Liver (tissue), 9 donors: ENCODE results near the gene SNX14. TPM values are rescaled to one million over a fixed set of nuclear protein-coding genes. Genes with fewer than 3 reads are reported as not detected.

Source experiments
- DNase-seq: peaks from one replicate; pipeline ENCODE4 v3.0.0-alpha.2; 2017; ENCODE audit warnings: low spot score
- H3K27ac ChIP-seq, 2 donors: one replicate each; pipeline ENCODE4 v1.7.0; 2013; ENCODE audit warnings: inconsistent platforms in 2 of 2, low read length in 2 of 2, control low read depth in 1 of 2, low read depth in 1 of 2, mild to moderate bottlenecking in 1 of 2
- H3K27me3 ChIP-seq, 4 donors: one replicate each; pipeline versions ENCODE4 v1.6.1 to v1.7.0; 2013; ENCODE audit warnings: low read length in 3 of 4, inconsistent platforms in 1 of 4, mild to moderate bottlenecking in 1 of 4, moderate library complexity in 1 of 4; ENCODE audit not compliant: control insufficient read depth in 4 of 4, insufficient read depth in 4 of 4
- H3K36me3 ChIP-seq, 4 donors: one replicate each; pipeline versions ENCODE4 v1.6.1 to v1.7.0; 2013; ENCODE audit warnings: low read length in 3 of 4, mild to moderate bottlenecking in 3 of 4, low read depth in 1 of 4, moderate library complexity in 1 of 4; ENCODE audit not compliant: control insufficient read depth in 4 of 4, insufficient read depth in 3 of 4
- H3K4me1 ChIP-seq, 4 donors: one replicate each; pipeline versions ENCODE4 v1.6.1 to v1.7.0; 2013; ENCODE audit warnings: low read length in 3 of 4, mild to moderate bottlenecking in 3 of 4, moderate library complexity in 1 of 4; ENCODE audit not compliant: control insufficient read depth in 4 of 4, insufficient read depth in 4 of 4
- H3K4me3 ChIP-seq, 3 donors: one replicate each; pipeline versions ENCODE4 v1.6.1 to v1.7.0; 2013; ENCODE audit warnings: low read length in 3 of 3, control low read depth in 1 of 3, low read depth in 1 of 3, mild to moderate bottlenecking in 1 of 3
- H3K9ac ChIP-seq, 2 donors: one replicate each; pipeline ENCODE4 v1.7.0; 2013; ENCODE audit warnings: low read length in 2 of 2, mild to moderate bottlenecking in 2 of 2, moderate library complexity in 2 of 2, control low read depth in 1 of 2, low read depth in 1 of 2
- H3K9me3 ChIP-seq, 4 donors: one replicate each; pipeline versions ENCODE4 v1.6.1 to v1.7.0; 2013; ENCODE audit warnings: low read length in 3 of 4; ENCODE audit not compliant: control insufficient read depth in 4 of 4
- ATF3 ChIP-seq: IDR thresholded peaks from 2 replicates; pipeline ENCODE4 v1.6.1; 2016; ENCODE audit warnings: antibody characterized with exemption
- FOXA1 ChIP-seq: IDR thresholded peaks from 2 replicates; pipeline ENCODE4 v1.6.1; 2016; ENCODE audit warnings: antibody characterized with exemption
- FOXA2 ChIP-seq: IDR thresholded peaks from 2 replicates; pipeline ENCODE4 v1.6.1; 2016; ENCODE audit warnings: antibody characterized with exemption
- HNF4G ChIP-seq: IDR thresholded peaks from 2 replicates; pipeline ENCODE4 v1.6.1; 2016; ENCODE audit warnings: antibody characterized with exemption
- JUND ChIP-seq, 2 donors: IDR thresholded peaks; 2 replicates each; pipeline ENCODE4 v1.6.1; 2016; ENCODE audit warnings: antibody characterized with exemption in 2 of 2
- NR2F2 ChIP-seq: IDR thresholded peaks from 2 replicates; pipeline ENCODE4 v1.6.1; 2016; ENCODE audit warnings: antibody characterized with exemption
- RAD21 ChIP-seq, 2 donors: IDR thresholded peaks; 2 replicates each; pipeline ENCODE4 v1.6.1; 2016; ENCODE audit warnings: antibody characterized with exemption in 2 of 2, mild to moderate bottlenecking in 2 of 2
- RXRA ChIP-seq, 2 donors: IDR thresholded peaks; 2 replicates each; pipeline ENCODE4 v1.6.1; 2017 to 2018; ENCODE audit warnings: antibody characterized with exemption in 2 of 2, mild to moderate bottlenecking in 1 of 2
- SP1 ChIP-seq: IDR thresholded peaks from 2 replicates; pipeline ENCODE4 v1.6.1; 2018; ENCODE audit warnings: antibody characterized with exemption, mild to moderate bottlenecking
- TAF1 ChIP-seq: conservative IDR thresholded peaks from 2 replicates; pipeline ENCODE4 v1.6.1; 2016; ENCODE audit warnings: antibody characterized with exemption, mild to moderate bottlenecking
- WGBS: extraction: QIAGEN DNeasy Blood & Tissue Kit; methylation state at CpG from one replicate; pipeline ENCODE4 v1.1.7; 2013; 5-methylcytosine and 5-hydroxymethylcytosine counted together
- polyA plus RNA-seq, 2 donors: library from polyadenylated mRNA; stranded (reverse) in 1 of 2; unstranded in 1 of 2; fragments of 200-250 nt in 1 of 2; fragments of >200 nt in 1 of 2; fragmentation: Nextera tagmentation in 1 of 2; extraction: Ambion mirVana in 1 of 2; gene quantifications; one replicate each; pipeline versions ENCODE4 v1.2.1 to v1.2.3, GENCODE V29; 2013 to 2015
- total RNA-seq, 2 donors: library from RNA; depleted of rRNA; stranded (reverse); fragments of >200 nt; gene quantifications; one replicate each; pipeline ENCODE4 v1.2.3, GENCODE V29; 2014
- TF ChIP-seq, protein P1 (sequence below): IDR thresholded peaks from 2 replicates; pipeline ENCODE4 v1.6.1; 2016; ENCODE audit warnings: antibody characterized with exemption, mild to moderate bottlenecking
- TF ChIP-seq, protein P2 (sequence below): IDR thresholded peaks from 2 replicates; pipeline ENCODE4 v1.6.1; 2016; ENCODE audit warnings: antibody characterized with exemption
- donor health status: healthy.
- donor health status: healthy.
- donor health status: healthy.
- donor health status: healthy.
- donor health status: healthy.

Gene SNX14
- total and polyA plus RNA-seq, 4 donors = 30.5 to 79.1 (median 52.7) TPM

DNA sequence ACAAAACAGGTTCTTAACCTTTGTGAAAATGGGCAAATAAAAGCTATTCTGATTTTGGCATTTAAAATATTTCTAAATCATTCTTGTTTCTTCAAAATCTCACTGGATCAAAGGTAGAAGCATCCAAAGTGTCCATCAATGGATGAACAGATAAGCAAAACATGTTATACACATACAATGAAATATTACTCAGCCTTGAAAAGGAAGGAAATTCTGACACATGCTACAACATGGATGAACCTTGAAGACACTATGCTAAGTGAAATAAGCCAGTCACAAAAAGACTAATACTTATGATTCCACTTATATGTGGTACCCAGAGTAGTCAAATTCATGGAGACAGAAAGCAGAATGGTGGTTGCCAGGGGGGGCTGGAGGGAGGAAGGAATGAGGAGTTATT, 45.9 kb downstream of the SNX14 start:
- Histone ChIP-seq H3K9ac (no peak overlapping the region), H3K36me3 (peaks cover 0 to 28% (median 13%) of the 10 kb centered on the region in 4 donors), H3K4me1 (no peaks in the 10 kb centered on the region), H3K27ac (no peak overlapping the region), H3K4me3 (no peak overlapping the region), H3K27me3 (no peaks in the 10 kb centered on the region), H3K9me3 (no peaks in the 10 kb centered on the region)
- TF ChIP-seq HNF4G (no peak), FOXA1 (no peak), JUND (IDR thresholded peaks at IDR 0.05) (no peak), RXRA (IDR thresholded peaks at IDR 0.05) (no peak), ATF3 (no peak)
- TF ChIP-seq, protein P1, sequence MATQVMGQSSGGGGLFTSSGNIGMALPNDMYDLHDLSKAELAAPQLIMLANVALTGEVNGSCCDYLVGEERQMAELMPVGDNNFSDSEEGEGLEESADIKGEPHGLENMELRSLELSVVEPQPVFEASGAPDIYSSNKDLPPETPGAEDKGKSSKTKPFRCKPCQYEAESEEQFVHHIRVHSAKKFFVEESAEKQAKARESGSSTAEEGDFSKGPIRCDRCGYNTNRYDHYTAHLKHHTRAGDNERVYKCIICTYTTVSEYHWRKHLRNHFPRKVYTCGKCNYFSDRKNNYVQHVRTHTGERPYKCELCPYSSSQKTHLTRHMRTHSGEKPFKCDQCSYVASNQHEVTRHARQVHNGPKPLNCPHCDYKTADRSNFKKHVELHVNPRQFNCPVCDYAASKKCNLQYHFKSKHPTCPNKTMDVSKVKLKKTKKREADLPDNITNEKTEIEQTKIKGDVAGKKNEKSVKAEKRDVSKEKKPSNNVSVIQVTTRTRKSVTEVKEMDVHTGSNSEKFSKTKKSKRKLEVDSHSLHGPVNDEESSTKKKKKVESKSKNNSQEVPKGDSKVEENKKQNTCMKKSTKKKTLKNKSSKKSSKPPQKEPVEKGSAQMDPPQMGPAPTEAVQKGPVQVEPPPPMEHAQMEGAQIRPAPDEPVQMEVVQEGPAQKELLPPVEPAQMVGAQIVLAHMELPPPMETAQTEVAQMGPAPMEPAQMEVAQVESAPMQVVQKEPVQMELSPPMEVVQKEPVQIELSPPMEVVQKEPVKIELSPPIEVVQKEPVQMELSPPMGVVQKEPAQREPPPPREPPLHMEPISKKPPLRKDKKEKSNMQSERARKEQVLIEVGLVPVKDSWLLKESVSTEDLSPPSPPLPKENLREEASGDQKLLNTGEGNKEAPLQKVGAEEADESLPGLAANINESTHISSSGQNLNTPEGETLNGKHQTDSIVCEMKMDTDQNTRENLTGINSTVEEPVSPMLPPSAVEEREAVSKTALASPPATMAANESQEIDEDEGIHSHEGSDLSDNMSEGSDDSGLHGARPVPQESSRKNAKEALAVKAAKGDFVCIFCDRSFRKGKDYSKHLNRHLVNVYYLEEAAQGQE = no peak
- no peak for DNase-seq

GRCh38 chr6:85544776-85545175, 48.9 kb downstream of the SNX14 start:
- Histone ChIP-seq H3K27ac (no peak overlapping the region), H3K36me3 (peaks cover 0 to 30% (median 19%) of the 10 kb centered on the region in 4 donors), H3K4me3 (no peak overlapping the region), H3K4me1 (no peaks in the 10 kb centered on the region), H3K27me3 (no peaks in the 10 kb centered on the region), H3K9me3 (no peaks in the 10 kb centered on the region), H3K9ac (no peak overlapping the region)
- DNase-seq = no peak
- WGBS = 100% methylated on average over 1 of the region's 1 CpG
- TF ChIP-seq RAD21 (IDR thresholded peaks at IDR 0.05) = no peak
- TF ChIP-seq TAF1 = no peak
- no peak for TF ChIP-seq RXRA (IDR thresholded peaks at IDR 0.05)
- TF ChIP-seq, protein P2, sequence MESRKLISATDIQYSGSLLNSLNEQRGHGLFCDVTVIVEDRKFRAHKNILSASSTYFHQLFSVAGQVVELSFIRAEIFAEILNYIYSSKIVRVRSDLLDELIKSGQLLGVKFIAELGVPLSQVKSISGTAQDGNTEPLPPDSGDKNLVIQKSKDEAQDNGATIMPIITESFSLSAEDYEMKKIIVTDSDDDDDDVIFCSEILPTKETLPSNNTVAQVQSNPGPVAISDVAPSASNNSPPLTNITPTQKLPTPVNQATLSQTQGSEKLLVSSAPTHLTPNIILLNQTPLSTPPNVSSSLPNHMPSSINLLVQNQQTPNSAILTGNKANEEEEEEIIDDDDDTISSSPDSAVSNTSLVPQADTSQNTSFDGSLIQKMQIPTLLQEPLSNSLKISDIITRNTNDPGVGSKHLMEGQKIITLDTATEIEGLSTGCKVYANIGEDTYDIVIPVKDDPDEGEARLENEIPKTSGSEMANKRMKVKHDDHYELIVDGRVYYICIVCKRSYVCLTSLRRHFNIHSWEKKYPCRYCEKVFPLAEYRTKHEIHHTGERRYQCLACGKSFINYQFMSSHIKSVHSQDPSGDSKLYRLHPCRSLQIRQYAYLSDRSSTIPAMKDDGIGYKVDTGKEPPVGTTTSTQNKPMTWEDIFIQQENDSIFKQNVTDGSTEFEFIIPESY = no peak
- no peak for TF ChIP-seq FOXA2
- TF ChIP-seq SP1 = no peak
- no peak for TF ChIP-seq JUND (IDR thresholded peaks at IDR 0.05)
- TF ChIP-seq, protein P1 = no peak
- TF ChIP-seq NR2F2 = no peak
